Breast epithelium (tissue), 4 donors: ENCODE data around the gene YWHAE. TPM values are rescaled to one million over a fixed set of nuclear protein-coding genes. Genes with fewer than 3 reads are reported as not detected.

Experiments
- DNase-seq, 2 donors: peaks; one replicate each; pipeline ENCODE4 v3.0.0-alpha.2; 2019; ENCODE audit warnings: low spot score in 2 of 2
- H3K27ac ChIP-seq, 2 donors: fragments of 200-600 bp; sonication (generic) in 1 of 2; one replicate each; pipeline ENCODE4 v1.5.1; 2016 to 2019; ENCODE audit warnings: mild to moderate bottlenecking in 1 of 2
- H3K27me3 ChIP-seq, 2 donors: fragments of 200-600 bp; sonication (generic) in 1 of 2; one replicate each; pipeline versions ENCODE4 v1.5.1 to v1.6.0; 2017 to 2019; ENCODE audit warnings: control low read depth in 1 of 2, mild to moderate bottlenecking in 1 of 2
- H3K36me3 ChIP-seq: fragments of 200-600 bp; one replicate; pipeline ENCODE4 v1.5.1; 2019
- H3K4me1 ChIP-seq, 2 donors: fragments of 200-600 bp; sonication (generic); one replicate each; pipeline ENCODE4 v1.5.1; 2016 to 2019; ENCODE audit warnings: control low read depth in 1 of 2
- H3K4me3 ChIP-seq, 3 donors: fragments of 200-600 bp; sonication (generic); 1 replicate in 2 of 3; 2 replicates in 1 of 3; pipeline ENCODE4 v1.5.1; 2016 to 2019; ENCODE audit warnings: mild to moderate bottlenecking in 3 of 3, moderate library complexity in 2 of 3
- H3K9me3 ChIP-seq, 2 donors: fragments of 200-600 bp; sonication (generic) in 1 of 2; one replicate each; pipeline ENCODE4 v1.5.1; 2016 to 2019; ENCODE audit warnings: control low read depth in 1 of 2
- POLR2A ChIP-seq: fragments of 450-650 bp; IDR thresholded peaks from one replicate; pipeline ENCODE4 v1.6.1; 2016; ENCODE audit warnings: antibody characterized with exemption, mild to moderate bottlenecking, moderate library complexity
- POLR2AphosphoS5 ChIP-seq, 3 donors: sonication (generic); formaldehyde crosslinking; IDR thresholded peaks; one replicate each; pipeline ENCODE4 v1.6.1; 2017; ENCODE audit warnings: antibody characterized with exemption in 3 of 3
- intact Hi-C: fragments of 100-400 bp; cut with DNase I; formaldehyde crosslinking; loops from one replicate; pipeline ENCODE4 v1.15.1; 2023; ENCODE audit warnings: low total_unique reads
- total RNA-seq, 3 donors: library from RNA; depleted of rRNA; stranded (reverse); fragments of >200 nt; gene quantifications; one replicate each; pipeline ENCODE4 v1.1.0, GENCODE V29; 2016
- TF ChIP-seq, protein P1 (sequence below), 3 donors: fragments of 450-650 bp; IDR thresholded peaks; one replicate each; pipeline ENCODE4 v1.5.1; 2016 to 2017; ENCODE audit warnings: antibody characterized with exemption in 3 of 3, mild to moderate bottlenecking in 3 of 3, moderate library complexity in 3 of 3

YWHAE gene
- total RNA-seq, 3 donors from 2014 or later, result 481 to 610 (median 518) TPM

DNA sequence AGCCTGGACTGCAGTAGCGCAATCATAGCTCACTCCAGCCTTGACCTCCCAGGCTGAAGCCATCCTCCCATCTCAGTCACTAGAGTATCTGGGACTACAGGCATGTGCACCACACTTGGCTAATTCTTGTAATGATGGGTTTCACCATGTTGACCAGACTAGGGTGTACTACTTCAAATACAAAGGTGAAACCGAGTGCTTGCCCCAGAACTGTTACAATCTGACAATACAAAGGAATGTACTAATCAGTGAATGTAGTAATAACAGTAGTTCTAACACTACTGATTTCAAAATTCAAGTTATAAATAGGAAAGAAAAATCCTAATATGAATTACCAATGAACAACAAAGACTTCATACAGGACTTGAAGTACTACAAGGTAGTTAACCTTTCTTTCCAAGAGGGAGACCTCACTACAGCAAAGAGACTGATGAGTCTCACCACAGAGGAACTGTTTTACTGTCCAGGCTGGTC is 31.6 kb upstream of the YWHAE start:
- TF ChIP-seq, protein P1, sequence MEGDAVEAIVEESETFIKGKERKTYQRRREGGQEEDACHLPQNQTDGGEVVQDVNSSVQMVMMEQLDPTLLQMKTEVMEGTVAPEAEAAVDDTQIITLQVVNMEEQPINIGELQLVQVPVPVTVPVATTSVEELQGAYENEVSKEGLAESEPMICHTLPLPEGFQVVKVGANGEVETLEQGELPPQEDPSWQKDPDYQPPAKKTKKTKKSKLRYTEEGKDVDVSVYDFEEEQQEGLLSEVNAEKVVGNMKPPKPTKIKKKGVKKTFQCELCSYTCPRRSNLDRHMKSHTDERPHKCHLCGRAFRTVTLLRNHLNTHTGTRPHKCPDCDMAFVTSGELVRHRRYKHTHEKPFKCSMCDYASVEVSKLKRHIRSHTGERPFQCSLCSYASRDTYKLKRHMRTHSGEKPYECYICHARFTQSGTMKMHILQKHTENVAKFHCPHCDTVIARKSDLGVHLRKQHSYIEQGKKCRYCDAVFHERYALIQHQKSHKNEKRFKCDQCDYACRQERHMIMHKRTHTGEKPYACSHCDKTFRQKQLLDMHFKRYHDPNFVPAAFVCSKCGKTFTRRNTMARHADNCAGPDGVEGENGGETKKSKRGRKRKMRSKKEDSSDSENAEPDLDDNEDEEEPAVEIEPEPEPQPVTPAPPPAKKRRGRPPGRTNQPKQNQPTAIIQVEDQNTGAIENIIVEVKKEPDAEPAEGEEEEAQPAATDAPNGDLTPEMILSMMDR (IDR thresholded peaks at IDR 0.05), result no peak
- TF ChIP-seq POLR2A (no peak), POLR2AphosphoS5 (IDR thresholded peaks at IDR 0.05) (no peak)
- intact Hi-C loops, result no loop called here
- H3K9me3 ChIP-seq, result no peaks in the 10 kb centered on the region
- H3K27ac ChIP-seq, result no peak overlapping the region
- no peak overlapping the region for H3K4me3 ChIP-seq
- H3K4me1 ChIP-seq, result no peaks in the 10 kb centered on the region
- DNase-seq, result no peak
- no peaks in the 10 kb centered on the region for H3K36me3 ChIP-seq
- H3K27me3 ChIP-seq, result no peaks in the 10 kb centered on the region

GRCh38 chr17:1423456-1424135 is 23.6 kb upstream of the YWHAE start:
- H3K27ac ChIP-seq, result no peak overlapping the region
- intact Hi-C loops, result loop anchor here (10.0 kb wide), 1 partner anchor 839 kb away; no protein-coding TSS in a partner anchor
- no peak overlapping the region for H3K4me3 ChIP-seq
- H3K4me1 ChIP-seq, result no peaks in the 10 kb centered on the region
- DNase-seq, result no peak
- no peaks in the 10 kb centered on the region for H3K36me3 ChIP-seq
- no peaks in the 10 kb centered on the region for H3K9me3 ChIP-seq
- TF ChIP-seq POLR2AphosphoS5 (IDR thresholded peaks at IDR 0.05) (no peak), POLR2A (no peak)
- TF ChIP-seq, protein P1 (IDR thresholded peaks at IDR 0.05), result no peak
- H3K27me3 ChIP-seq, result no peaks in the 10 kb centered on the region

DNA sequence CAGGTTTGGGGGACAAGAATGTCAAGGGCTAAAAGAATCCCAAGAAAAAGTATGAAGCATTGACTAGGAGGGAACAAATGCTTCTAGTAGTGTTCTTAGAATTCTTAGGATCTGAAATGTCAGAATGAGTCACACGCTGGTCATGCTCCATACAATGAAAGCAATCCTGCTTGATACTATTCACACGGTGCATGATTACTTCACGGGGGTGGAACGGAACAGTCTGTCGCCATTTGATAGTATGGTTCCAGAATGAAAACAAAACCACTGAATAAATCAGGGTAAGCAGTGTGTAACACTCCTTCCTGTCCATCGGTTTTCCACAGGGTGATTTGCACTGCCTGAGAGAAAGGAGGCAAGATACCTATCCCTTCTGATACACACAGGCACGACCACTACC is 22.9 kb upstream of the YWHAE start:
- no peak overlapping the region for H3K4me3 ChIP-seq
- TF ChIP-seq, protein P1 (IDR thresholded peaks at IDR 0.05), result no peak
- TF ChIP-seq POLR2AphosphoS5 (IDR thresholded peaks at IDR 0.05) (no peak), POLR2A (no peak)
- H3K27ac ChIP-seq, result no peak overlapping the region
- no peaks in the 10 kb centered on the region for H3K36me3 ChIP-seq
- H3K27me3 ChIP-seq, result no peaks in the 10 kb centered on the region
- DNase-seq, result no peak
- no peaks in the 10 kb centered on the region for H3K9me3 ChIP-seq
- H3K4me1 ChIP-seq, result no peaks in the 10 kb centered on the region
- intact Hi-C loops, result loop anchor here (10.0 kb wide), 1 partner anchor 838 kb away; no protein-coding TSS in a partner anchor

- TF ChIP-seq, protein P1 (IDR thresholded peaks at IDR 0.05), result no peak
- TF ChIP-seq POLR2A, result no peak
- no peak for TF ChIP-seq POLR2AphosphoS5 (IDR thresholded peaks at IDR 0.05)
- Histone ChIP-seq H3K27ac (no peak overlapping the region), H3K4me1 (no peaks in the 10 kb centered on the region), H3K36me3 (no peaks in the 10 kb centered on the region), H3K9me3 (no peaks in the 10 kb centered on the region), H3K27me3 (no peaks in the 10 kb centered on the region), H3K4me3 (no peak overlapping the region)
- intact Hi-C loops, result loop anchor here (10.0 kb wide), 1 partner anchor 837 kb away; no protein-coding TSS in a partner anchor
- no peak for DNase-seq
Measured at GRCh38 chr17:1421470-1421869, 21.4 kb upstream of the YWHAE start.

GRCh38 chr17:1420981-1421380 is 21.0 kb upstream of the YWHAE start:
- intact Hi-C loops, result loop anchor here (10.0 kb wide), 1 partner anchor 836 kb away; no protein-coding TSS in a partner anchor
- TF ChIP-seq, protein P1 (IDR thresholded peaks at IDR 0.05), result no peak
- TF ChIP-seq POLR2AphosphoS5 (IDR thresholded peaks at IDR 0.05) (no peak), POLR2A (no peak)
- H3K36me3 ChIP-seq, result no peaks in the 10 kb centered on the region
- no peak for DNase-seq
- H3K9me3 ChIP-seq, result no peaks in the 10 kb centered on the region
- H3K27me3 ChIP-seq, result no peaks in the 10 kb centered on the region
- no peaks in the 10 kb centered on the region for H3K4me1 ChIP-seq
- no peak overlapping the region for H3K4me3 ChIP-seq
- H3K27ac ChIP-seq, result no peak overlapping the region
